ENCODE data around the gene SLC9A2. TPM values are rescaled to one million over a fixed set of nuclear protein-coding genes. Genes with fewer than 3 reads are reported as not detected.

Gene SLC9A2
- total and polyA plus RNA-seq, 7 experiments from 2014 or later = 0.07 TPM; not detected in 6

DNA sequence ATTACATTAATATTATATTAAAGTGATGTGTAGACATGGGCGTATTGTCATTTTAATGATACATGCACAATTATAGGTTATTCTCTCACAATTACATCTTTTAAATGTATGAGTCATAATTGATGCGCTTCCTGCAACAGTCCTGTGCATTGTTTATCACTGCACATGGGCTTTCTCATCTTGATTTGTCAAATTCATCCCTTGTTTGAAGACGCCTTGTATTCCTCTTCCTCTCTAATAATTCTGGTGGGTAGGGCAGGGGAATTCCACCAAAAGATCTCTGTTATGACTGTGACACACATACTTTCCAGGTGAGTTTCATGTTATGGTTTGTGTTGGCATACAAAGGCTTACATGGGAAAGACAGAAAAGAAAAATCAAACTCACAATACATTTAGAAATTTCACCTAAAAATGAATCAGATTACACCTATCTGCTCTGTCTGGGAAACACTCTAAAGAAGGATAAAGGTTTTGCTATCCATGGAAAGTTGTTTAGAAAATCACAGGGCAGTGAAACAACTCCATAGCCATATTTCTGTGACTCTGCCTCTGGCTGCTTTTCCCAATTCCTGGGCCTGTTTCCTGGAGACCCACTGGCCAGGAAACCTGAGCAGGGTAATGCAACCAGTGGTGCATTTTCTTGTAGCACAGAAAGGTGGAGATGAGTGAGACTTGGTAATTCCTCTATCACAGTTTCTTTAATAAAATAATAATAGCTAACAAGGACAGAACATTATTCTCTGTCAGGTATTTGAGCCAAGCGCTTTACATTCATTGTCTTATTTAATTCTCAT, 13.2 kb downstream of the SLC9A2 start:
- Histone ChIP-seq H3K4me3 (ENCODE audit: low read length) (no peak overlapping the region), H3K4me1 (ENCODE audit: control insufficient read depth in 2 of 2, insufficient read depth in 2 of 2, low read length in 2 of 2) (no peaks in the 10 kb centered on the region), H3K27ac (ENCODE audit: low read depth, low read length) (no peak overlapping the region), H3K27me3 (ENCODE audit: control insufficient read depth in 2 of 2, insufficient read depth in 2 of 2, low read length in 2 of 2) (no peaks in the 10 kb centered on the region), H3K9me3 (ENCODE audit: control insufficient read depth in 2 of 3, low read length in 3 of 3) (no peaks in the 10 kb centered on the region), H3K36me3 (ENCODE audit: control insufficient read depth in 2 of 3, insufficient read depth in 3 of 3, low read length in 3 of 3) (no peaks in the 10 kb centered on the region)
- Mint-ChIP-seq H3K4me1 (no peaks in the 10 kb centered on the region), H3K36me3 (no peaks in the 10 kb centered on the region), H3K4me3 (no peak overlapping the region), H3K9me3 (no peaks in the 10 kb centered on the region), H3K27me3 (peaks cover 0 to 12% (median 10%) of the 10 kb centered on the region in 5 donors), H3K27ac (no peak overlapping the region)
- DNase-seq (no peak), ATAC-seq (no peak)
- ChIA-PET POLR2A (no interaction called here), CTCF (no interaction called here)
- intact Hi-C loops (cut with micrococcal nuclease) = no loop called here

GRCh38 chr2:102634831-102635241, 15.5 kb downstream of the SLC9A2 start:
- no peaks in the 10 kb centered on the region for H3K4me1 Mint-ChIP-seq
- Histone ChIP-seq H3K9me3 (ENCODE audit: control insufficient read depth in 2 of 3, low read length in 3 of 3) (no peaks in the 10 kb centered on the region), H3K4me3 (ENCODE audit: low read length) (no peak overlapping the region), H3K4me1 (ENCODE audit: control insufficient read depth in 2 of 2, insufficient read depth in 2 of 2, low read length in 2 of 2) (no peaks in the 10 kb centered on the region), H3K36me3 (ENCODE audit: control insufficient read depth in 2 of 3, insufficient read depth in 3 of 3, low read length in 3 of 3) (no peaks in the 10 kb centered on the region), H3K27me3 (ENCODE audit: control insufficient read depth in 2 of 2, insufficient read depth in 2 of 2, low read length in 2 of 2) (no peaks in the 10 kb centered on the region), H3K27ac (ENCODE audit: low read depth, low read length) (no peak overlapping the region)
- ChIA-PET POLR2A (no interaction called here), CTCF (no interaction called here)
- H3K4me3 Mint-ChIP-seq = no peak overlapping the region
- H3K27me3 Mint-ChIP-seq = peaks cover 0 to 15% (median 9%) of the 10 kb centered on the region in 5 donors
- no peaks in the 10 kb centered on the region for H3K36me3 Mint-ChIP-seq
- H3K27ac Mint-ChIP-seq = no peak overlapping the region
- DNase-seq = no peak
- intact Hi-C loops (cut with micrococcal nuclease) = no loop called here
- no peak for ATAC-seq
- no peaks in the 10 kb centered on the region for H3K9me3 Mint-ChIP-seq

- Mint-ChIP-seq H3K27me3 (peaks cover 0 to 15% (median 6%) of the 10 kb centered on the region in 5 donors), H3K9me3 (no peaks in the 10 kb centered on the region), H3K4me1 (no peaks in the 10 kb centered on the region), H3K27ac (no peak overlapping the region), H3K4me3 (no peak overlapping the region), H3K36me3 (no peaks in the 10 kb centered on the region)
- Histone ChIP-seq H3K4me3 (ENCODE audit: low read length) (no peak overlapping the region), H3K4me1 (ENCODE audit: control insufficient read depth in 2 of 2, insufficient read depth in 2 of 2, low read length in 2 of 2) (no peaks in the 10 kb centered on the region), H3K36me3 (ENCODE audit: control insufficient read depth in 2 of 3, insufficient read depth in 3 of 3, low read length in 3 of 3) (no peaks in the 10 kb centered on the region), H3K27ac (ENCODE audit: low read depth, low read length) (no peak overlapping the region), H3K9me3 (ENCODE audit: control insufficient read depth in 2 of 3, low read length in 3 of 3) (no peaks in the 10 kb centered on the region), H3K27me3 (ENCODE audit: control insufficient read depth in 2 of 2, insufficient read depth in 2 of 2, low read length in 2 of 2) (no peaks in the 10 kb centered on the region)
- intact Hi-C loops (cut with micrococcal nuclease) = no loop called here
- no peak for DNase-seq
- CTCF ChIA-PET = no interaction called here
- no peak for ATAC-seq
- POLR2A ChIA-PET = no interaction called here
Observed at GRCh38 chr2:102635317-102635716, 16.0 kb downstream of the SLC9A2 start.

GRCh38 chr2:102636283-102636907, 17.0 kb downstream of the SLC9A2 start:
- CTCF ChIA-PET = no interaction called here
- Histone ChIP-seq H3K9me3 (ENCODE audit: control insufficient read depth in 2 of 3, low read length in 3 of 3) (no peaks in the 10 kb centered on the region), H3K27me3 (ENCODE audit: control insufficient read depth in 2 of 2, insufficient read depth in 2 of 2, low read length in 2 of 2) (no peaks in the 10 kb centered on the region), H3K36me3 (ENCODE audit: control insufficient read depth in 2 of 3, insufficient read depth in 3 of 3, low read length in 3 of 3) (no peaks in the 10 kb centered on the region), H3K4me3 (ENCODE audit: low read length) (no peak overlapping the region), H3K4me1 (ENCODE audit: control insufficient read depth in 2 of 2, insufficient read depth in 2 of 2, low read length in 2 of 2) (no peaks in the 10 kb centered on the region), H3K27ac (ENCODE audit: low read depth, low read length) (no peak overlapping the region)
- intact Hi-C loops (cut with micrococcal nuclease) = no loop called here
- Mint-ChIP-seq H3K4me3 (no peak overlapping the region), H3K27me3 (peaks cover 0 to 15% (median 5%) of the 10 kb centered on the region in 5 donors), H3K9me3 (no peaks in the 10 kb centered on the region), H3K36me3 (no peaks in the 10 kb centered on the region), H3K4me1 (no peaks in the 10 kb centered on the region), H3K27ac (no peak overlapping the region)
- DNase-seq = no peak
- POLR2A ChIA-PET = no interaction called here
- no peak for ATAC-seq

GRCh38 chr2:102637358-102637757, 18.0 kb downstream of the SLC9A2 start:
- ChIA-PET CTCF (no interaction called here), POLR2A (no interaction called here)
- no peak overlapping the region for H3K27ac Mint-ChIP-seq
- Histone ChIP-seq H3K27ac (ENCODE audit: low read depth, low read length) (no peak overlapping the region), H3K9me3 (ENCODE audit: control insufficient read depth in 2 of 3, low read length in 3 of 3) (no peaks in the 10 kb centered on the region), H3K4me3 (ENCODE audit: low read length) (no peak overlapping the region), H3K27me3 (ENCODE audit: control insufficient read depth in 2 of 2, insufficient read depth in 2 of 2, low read length in 2 of 2) (no peaks in the 10 kb centered on the region), H3K36me3 (ENCODE audit: control insufficient read depth in 2 of 3, insufficient read depth in 3 of 3, low read length in 3 of 3) (no peaks in the 10 kb centered on the region), H3K4me1 (ENCODE audit: control insufficient read depth in 2 of 2, insufficient read depth in 2 of 2, low read length in 2 of 2) (no peaks in the 10 kb centered on the region)
- intact Hi-C loops (cut with micrococcal nuclease) = no loop called here
- DNase-seq (no peak), ATAC-seq (no peak)
- no peaks in the 10 kb centered on the region for H3K4me1 Mint-ChIP-seq
- H3K36me3 Mint-ChIP-seq = no peaks in the 10 kb centered on the region
- H3K4me3 Mint-ChIP-seq = no peak overlapping the region
- H3K27me3 Mint-ChIP-seq = peaks cover 0 to 15% (median 4%) of the 10 kb centered on the region in 5 donors
- H3K9me3 Mint-ChIP-seq = no peaks in the 10 kb centered on the region

DNA sequence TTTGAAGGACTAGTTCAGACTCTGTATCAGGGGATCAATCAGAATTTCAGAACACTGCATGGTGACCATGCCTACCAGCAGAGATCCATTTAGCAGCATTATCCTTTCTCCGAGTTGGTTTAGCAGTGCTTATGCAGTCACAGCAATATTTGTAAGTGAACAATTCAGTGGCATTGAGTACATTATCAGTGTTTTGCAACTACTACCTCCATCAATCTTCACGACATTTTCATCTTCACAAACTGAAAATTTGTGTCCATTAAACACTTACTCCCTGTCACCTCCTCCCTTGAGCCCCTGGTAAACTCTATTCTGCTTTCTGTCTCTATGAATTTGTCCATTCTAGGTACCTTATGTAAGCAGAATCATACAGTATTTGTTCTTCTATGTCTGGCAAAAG, 20.1 kb downstream of the SLC9A2 start:
- Mint-ChIP-seq H3K36me3 (no peaks in the 10 kb centered on the region), H3K4me3 (no peak overlapping the region), H3K27me3 (peaks cover 6 to 23% (median 16%) of the 10 kb centered on the region in 5 donors), H3K27ac (peak overlapping the region in 1 of 9 donors; percentile 11), H3K4me1 (no peaks in the 10 kb centered on the region), H3K9me3 (no peaks in the 10 kb centered on the region)
- H3K27me3 ChIP-seq (ENCODE audit: control insufficient read depth in 2 of 2, insufficient read depth in 2 of 2, low read length in 2 of 2) = no peaks in the 10 kb centered on the region
- H3K9me3 ChIP-seq (ENCODE audit: control insufficient read depth in 2 of 3, low read length in 3 of 3) = no peaks in the 10 kb centered on the region
- no peak overlapping the region for H3K27ac ChIP-seq (ENCODE audit: low read depth, low read length)
- intact Hi-C loops (cut with micrococcal nuclease) = no loop called here
- DNase-seq (no peak), ATAC-seq (no peak)
- no peaks in the 10 kb centered on the region for H3K36me3 ChIP-seq (ENCODE audit: control insufficient read depth in 2 of 3, insufficient read depth in 3 of 3, low read length in 3 of 3)
- H3K4me1 ChIP-seq (ENCODE audit: control insufficient read depth in 2 of 2, insufficient read depth in 2 of 2, low read length in 2 of 2) = no peaks in the 10 kb centered on the region
- CTCF ChIA-PET = no interaction called here
- POLR2A ChIA-PET = no interaction called here
- H3K4me3 ChIP-seq (ENCODE audit: low read length) = no peak overlapping the region

DNA sequence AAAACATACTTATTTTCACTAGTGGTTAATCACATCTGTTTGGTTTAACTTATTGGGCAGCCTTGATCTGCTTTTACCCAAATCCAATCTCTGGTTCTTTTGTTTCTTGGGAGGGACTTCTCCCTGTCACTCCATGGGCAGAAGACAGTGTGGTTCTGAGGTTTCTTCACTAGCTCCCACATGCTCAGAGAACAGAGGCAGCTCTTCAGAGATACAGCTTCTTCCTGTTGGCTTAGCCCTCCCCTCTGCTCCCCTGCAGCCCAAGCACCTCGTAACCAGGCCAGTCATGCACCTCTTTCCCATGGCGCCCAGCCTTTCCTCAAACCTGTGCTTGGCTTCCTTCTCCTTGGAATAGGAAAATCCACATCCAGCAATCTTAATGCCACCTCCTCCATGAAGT, 32.8 kb downstream of the SLC9A2 start:
- no peak overlapping the region for H3K4me3 Mint-ChIP-seq

More for the DNA sequence above, 32.8 kb downstream of the SLC9A2 start:
- H3K27me3 ChIP-seq (ENCODE audit: control insufficient read depth in 2 of 2, insufficient read depth in 2 of 2, low read length in 2 of 2) = no peaks in the 10 kb centered on the region
- H3K27ac ChIP-seq (ENCODE audit: low read depth, low read length) = no peak overlapping the region
- POLR2A ChIA-PET = no interaction called here
- no peaks in the 10 kb centered on the region for H3K4me1 ChIP-seq (ENCODE audit: control insufficient read depth in 2 of 2, insufficient read depth in 2 of 2, low read length in 2 of 2)
- no peaks in the 10 kb centered on the region for H3K9me3 ChIP-seq (ENCODE audit: control insufficient read depth in 2 of 3, low read length in 3 of 3)
- H3K4me3 ChIP-seq (ENCODE audit: low read length) = no peak overlapping the region
- Mint-ChIP-seq H3K36me3 (peaks cover 0 to 4% (median 0%) of the 10 kb centered on the region in 5 donors), H3K9me3 (peaks cover 0 to 5% (median 0%) of the 10 kb centered on the region in 11 donors), H3K27me3 (peaks cover 2 to 28% (median 10%) of the 10 kb centered on the region in 5 donors), H3K27ac (no peak overlapping the region), H3K4me1 (peaks cover 0 to 4% (median 0%) of the 10 kb centered on the region in 7 donors)
- ATAC-seq = no peak
- DNase-seq = no peak
- intact Hi-C loops (cut with micrococcal nuclease) = no loop called here
- CTCF ChIA-PET = no interaction called here
- H3K36me3 ChIP-seq (ENCODE audit: control insufficient read depth in 2 of 3, insufficient read depth in 3 of 3, low read length in 3 of 3) = no peaks in the 10 kb centered on the region
